NCI-H187 (cell line): ENCODE measurements around the gene TSEN2.

Experiments
- DNase-seq, 2 experiments: peaks; one replicate each; lab custom pipeline; 2025; lab: John Stamatoyannopoulos, UW

TSEN2 gene

DNA sequence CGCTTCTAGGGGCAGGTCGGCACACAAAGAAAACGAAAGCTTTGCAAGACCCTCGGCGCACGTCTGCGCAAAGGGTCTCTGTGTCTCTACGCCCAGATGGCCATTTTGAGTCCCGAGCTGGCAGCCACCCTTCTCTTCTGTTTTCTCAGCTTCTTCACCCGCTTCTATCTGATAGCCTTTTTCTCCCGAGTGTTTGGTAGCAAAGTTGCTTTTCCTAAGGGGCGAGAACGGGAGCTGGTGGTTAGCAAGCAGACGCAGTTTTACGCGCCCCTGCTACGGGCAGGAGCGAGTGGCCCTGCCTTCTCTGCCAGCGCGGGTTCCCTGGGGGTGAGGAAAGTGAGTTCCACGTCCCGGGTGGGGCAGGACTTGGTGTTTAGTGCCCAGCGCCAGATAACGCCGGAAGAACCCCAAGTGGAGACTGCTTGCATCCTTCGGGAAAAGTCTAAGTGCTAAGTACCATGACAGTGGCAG is 69.7 kb downstream of the TSEN2 start:
- no peak for DNase-seq

- no peak for DNase-seq
Measured at GRCh38 chr3:12556314-12556689, 72.0 kb downstream of the TSEN2 start.

DNA sequence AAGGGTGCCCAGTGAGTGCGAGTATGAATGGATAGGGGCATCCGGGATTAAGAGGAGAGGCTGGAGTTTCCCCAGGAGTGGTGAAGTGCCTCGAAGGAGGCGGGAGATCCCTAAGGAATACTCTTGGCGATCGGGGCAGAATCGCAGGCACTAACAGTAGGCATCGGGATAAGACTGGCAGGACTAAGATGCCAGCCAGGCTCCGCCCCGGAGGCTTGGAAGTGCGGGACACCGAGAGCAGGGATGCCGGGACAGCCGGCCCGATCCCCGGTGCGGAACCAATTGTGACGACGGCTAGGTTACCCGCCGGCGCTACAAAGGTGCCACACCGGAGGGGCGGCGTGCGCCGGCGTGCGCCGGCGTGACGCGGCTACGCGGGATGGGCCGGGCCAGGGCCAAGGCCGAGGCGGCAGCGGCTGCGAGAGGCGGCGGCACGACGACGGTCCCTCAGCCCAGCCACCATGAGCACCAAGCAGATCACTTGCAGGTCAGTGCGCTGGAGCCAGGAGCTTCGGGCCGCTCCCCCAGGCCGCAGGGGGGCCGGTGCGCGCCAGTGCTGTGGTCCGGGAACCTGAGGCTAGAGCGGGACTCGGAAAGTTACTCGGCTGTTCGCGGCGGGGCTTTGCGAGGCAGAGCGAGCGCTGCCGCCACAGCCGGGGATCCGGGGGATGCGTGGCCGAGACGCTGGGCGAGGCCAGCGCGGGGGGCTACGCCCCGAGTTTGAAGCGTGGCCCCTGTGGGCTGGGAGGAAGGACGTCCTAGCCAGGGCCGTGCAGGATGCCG is 72.6 kb downstream of the TSEN2 start, which contains the start of gene MKRN2:
MKRN2 (plus strand) TSS at position 398 of the 783 bp plus-strand sequence; CDS start at position 462, 64 bp downstream.
- peak; percentile 49 to 53 for DNase-seq

DNA sequence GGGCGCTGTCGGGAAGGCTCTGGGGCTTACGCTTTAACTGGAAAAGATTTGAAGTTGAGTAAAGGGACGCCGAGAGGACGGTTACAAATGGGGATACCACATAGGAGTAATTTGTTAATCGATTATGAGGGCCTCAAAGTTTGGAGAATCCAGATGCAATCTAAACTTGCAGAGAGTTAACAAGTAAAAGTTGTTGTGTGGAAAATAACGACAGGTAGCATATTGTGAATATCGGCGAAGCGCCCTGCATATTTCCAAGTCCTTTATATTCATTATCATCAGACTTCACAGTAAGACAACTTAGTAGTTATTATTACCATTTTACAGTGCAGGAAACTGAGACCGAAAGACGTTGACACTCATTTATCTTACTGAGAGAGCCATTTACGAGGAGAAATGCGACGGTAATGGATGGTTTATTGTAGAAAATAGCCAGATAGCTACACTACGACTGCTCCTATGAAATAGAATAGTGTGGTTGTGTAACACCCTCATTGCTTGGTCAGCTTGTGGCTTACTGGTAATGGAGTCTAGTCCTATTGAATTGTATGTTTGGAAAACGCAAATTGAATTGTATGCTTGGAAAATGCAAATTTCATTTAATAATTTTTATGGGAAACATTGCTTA is 73.3 kb downstream of the TSEN2 start:
- no peak for DNase-seq

DNA sequence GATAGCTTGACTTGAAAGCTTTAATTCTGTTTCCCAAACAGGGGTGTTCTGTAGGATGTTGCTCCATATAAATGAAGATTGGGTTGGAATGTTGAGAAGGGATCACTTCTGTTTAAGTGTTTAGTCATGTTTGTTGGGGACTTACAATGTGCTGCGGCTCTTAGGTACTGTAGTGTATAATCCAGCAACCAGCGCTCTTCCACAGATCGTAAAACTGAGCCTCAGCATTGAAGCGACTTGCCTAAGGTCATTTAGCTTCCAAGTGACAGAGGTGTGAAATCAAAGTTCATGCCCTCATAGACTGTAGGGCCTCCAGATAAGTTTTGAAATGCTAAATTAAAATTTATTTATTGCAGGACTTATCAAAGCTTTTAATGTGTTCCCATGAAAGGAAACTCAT is 74.4 kb downstream of the TSEN2 start:
- DNase-seq, result no peak

GRCh38 chr3:12559520-12559919 is 75.2 kb downstream of the TSEN2 start:
- no peak for DNase-seq

- DNase-seq, result no peak
Measured at GRCh38 chr3:12560505-12561190, 76.4 kb downstream of the TSEN2 start.

DNA sequence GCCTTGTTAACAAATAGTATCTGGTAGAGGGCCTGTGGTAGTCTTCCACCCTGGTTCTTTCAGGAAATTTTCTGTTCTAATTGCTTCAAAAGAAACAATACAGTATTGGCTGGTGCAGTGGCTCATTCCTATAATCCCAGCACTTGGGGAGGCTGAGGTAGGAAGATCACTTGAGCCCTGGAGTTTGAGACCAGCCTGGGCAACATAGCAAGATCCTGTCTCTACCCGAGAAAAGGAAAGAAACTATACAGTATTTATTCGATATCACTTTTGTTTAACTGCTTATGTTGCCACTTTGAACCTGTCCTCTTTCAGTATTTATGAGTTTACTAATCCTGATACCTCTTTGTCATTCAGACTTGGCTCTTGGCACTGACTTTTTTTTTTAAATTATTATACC is 77.1 kb downstream of the TSEN2 start:
- no peak for DNase-seq

- DNase-seq, result no peak
Measured at GRCh38 chr3:12562451-12562850, 78.2 kb downstream of the TSEN2 start.

DNA sequence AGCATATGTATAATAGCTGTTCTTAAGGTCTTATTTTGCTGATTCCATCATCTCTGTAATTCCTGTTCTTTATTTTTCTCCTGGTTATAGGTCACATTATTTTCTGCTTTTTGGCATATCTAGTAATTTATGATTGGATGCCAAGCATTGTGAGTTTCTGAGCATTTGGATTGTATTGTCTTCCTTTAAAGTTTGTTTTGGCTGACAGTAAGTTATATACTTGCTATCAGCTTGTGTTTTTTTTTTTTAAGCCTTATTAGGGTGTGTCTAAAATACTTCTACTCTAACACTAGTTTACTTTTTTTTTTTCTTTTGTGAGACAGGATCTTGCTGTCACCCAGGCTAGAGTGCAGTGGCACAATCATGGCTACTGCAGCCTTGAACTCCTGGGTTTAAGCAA is 82.7 kb downstream of the TSEN2 start:
- DNase-seq, result no peak

DNA sequence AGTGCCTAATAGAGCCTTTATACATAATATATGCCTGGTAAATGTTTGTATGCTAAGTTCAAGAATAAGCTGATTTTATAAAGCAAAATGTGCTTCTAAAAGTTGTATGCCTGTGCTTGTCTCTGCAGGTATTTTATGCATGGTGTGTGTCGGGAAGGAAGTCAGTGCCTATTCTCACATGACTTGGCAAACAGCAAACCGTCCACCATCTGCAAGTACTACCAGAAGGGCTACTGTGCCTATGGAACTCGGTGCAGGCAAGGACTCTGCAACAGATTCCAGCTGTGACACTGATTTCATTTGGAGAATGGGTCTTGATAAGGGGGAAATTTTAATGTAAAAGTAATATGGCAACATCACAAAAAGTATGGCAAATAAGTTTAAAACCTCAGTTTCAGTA is 84.5 kb downstream of the TSEN2 start:
- no peak for DNase-seq

DNA sequence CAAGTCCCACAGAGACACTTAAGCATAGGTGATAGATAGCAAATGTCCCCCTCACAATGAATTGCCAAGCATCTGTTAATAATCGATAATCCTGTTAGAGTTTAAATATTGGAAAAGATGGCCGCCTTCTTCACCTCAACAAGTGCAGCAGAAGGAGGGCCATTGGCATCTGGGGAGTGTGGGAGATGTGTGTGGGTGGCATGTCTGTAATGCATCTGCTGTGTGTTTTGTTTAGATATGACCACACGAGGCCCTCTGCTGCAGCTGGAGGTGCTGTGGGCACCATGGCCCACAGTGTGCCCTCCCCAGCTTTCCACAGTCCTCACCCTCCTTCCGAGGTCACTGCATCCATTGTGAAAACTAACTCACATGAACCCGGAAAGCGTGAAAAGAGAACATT is 85.6 kb downstream of the TSEN2 start:
- no peak for DNase-seq

DNA sequence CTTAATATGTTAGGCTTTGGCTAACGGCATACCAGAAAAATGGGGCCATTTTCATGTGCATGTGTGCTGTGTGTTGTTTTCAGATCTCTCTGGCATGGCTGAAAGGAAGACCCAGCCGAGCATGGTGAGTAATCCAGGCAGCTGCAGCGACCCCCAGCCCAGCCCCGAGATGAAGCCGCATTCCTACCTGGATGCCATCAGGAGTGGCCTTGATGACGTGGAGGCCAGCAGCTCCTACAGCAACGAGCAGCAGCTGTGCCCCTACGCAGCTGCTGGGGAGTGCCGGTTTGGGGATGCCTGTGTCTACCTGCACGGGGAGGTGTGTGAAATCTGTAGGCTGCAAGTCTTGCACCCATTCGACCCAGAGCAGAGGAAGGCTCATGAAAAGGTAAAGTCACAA is 87.7 kb downstream of the TSEN2 start:
- no peak for DNase-seq

DNA sequence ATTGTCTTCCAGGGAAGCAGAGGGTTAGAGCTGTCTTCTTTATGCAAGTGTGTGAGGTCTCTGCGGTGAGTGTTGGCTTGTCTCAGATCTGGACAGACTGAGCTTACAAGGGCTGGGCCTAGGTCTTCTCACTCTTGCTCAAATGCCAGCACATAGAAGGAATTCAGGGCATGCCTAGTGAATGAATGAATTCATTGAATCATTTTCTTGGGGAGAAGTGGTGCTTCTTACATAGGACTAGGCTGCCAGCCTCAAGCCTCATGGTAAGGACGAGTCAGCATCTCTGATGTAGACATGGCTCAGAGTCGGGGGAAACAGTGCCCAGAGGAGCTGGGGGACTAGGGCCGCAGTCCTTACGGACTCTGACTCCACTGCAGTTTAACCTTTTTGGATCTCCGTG is 89.9 kb downstream of the TSEN2 start:
- no peak for DNase-seq

- no peak for DNase-seq
Measured at GRCh38 chr3:12574661-12575060, 90.4 kb downstream of the TSEN2 start.

DNA sequence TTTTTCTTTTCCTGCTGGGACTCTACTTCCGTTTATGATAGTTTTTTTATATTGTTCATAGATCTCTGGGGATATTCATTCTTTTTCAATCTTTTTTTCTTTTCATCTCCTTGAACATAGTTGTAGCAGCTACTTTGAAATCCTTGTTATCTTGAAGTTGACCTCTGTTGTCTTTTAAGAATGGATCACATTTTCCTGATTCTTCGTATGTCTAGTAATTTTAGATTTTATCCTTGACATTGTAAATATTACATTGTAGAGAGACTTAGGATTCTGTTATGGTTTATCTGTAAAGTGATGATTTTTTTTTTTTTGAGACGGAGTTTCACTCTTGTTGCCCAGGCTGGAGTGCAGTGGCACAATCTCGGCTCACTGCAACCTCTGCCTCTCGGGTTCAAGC is 93.1 kb downstream of the TSEN2 start:
- no peak for DNase-seq

DNA sequence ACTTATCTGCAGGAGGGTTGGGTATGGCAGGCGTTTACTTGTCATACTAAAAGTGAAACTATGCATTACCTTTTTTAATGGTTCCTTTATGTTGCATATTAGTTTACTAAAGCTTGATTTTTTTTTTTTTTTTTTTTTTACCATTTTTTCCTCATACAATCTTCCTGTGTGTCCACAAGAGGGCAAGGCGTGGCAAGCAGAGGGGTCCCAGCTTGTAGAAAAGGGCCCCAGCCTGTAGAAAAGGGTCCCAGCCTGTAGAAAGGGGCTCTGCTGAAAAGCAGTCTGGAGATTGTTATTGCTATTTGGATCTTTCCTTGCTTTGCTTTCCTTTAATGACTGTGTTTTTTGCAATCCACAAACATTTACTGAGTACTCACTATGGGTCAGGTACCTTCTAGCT is 94.5 kb downstream of the TSEN2 start:
- DNase-seq, result no peak

DNA sequence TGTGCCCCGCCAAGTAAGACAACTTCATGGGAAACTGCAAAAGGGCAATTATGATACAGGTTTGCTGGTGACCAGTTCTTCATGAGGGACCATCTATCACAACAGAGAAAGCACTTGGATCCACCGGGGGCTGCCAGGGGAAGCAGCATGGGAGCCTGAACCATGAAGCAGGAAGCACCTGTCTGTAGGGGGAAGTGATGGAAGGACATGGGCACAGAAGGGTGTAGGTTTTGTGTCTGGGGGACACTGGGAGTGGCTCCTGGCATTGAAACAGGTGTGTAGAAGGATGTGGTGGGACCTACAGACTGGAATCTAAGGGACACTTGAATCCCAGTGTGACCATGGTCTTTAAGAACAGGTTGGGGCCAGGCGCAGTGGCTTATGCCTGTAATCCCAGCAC is 95.2 kb downstream of the TSEN2 start:
- no peak for DNase-seq

DNA sequence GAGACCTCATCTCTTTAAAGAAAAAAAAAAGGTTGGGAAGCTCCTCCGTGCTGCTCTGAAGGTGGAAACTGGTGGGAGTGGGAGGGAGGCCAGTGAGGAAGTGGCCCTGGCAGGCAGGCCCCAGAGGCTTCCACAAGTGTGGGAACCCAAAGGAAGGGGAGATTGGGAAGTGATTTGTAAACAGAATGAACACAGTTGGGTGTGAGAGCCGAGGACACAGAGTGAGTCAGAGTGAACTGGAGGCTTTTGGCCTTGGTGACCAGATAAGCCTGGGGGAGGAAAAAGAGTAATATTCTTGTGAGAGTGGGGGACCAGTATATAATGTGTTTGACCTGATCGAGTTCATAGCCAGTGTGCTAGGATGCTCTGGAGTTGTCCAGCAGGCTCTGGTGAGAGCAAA is 95.6 kb downstream of the TSEN2 start:
- DNase-seq, result no peak

- DNase-seq, result no peak
Measured at GRCh38 chr3:12582730-12583129, 98.5 kb downstream of the TSEN2 start.
